ENCODE data around the gene C17orf50. TPM values are rescaled to one million over a fixed set of nuclear protein-coding genes. Genes with fewer than 3 reads are reported as not detected.
"Not testable (repeated sequence)": the region's sequence is repeated elsewhere in the genome, so short reads cannot be mapped to it uniquely, and the experiment has no call there.

C17orf50 gene
- total and polyA plus RNA-seq, 10 donors = 0.15 to 0.42 TPM; not detected in 8

DNA sequence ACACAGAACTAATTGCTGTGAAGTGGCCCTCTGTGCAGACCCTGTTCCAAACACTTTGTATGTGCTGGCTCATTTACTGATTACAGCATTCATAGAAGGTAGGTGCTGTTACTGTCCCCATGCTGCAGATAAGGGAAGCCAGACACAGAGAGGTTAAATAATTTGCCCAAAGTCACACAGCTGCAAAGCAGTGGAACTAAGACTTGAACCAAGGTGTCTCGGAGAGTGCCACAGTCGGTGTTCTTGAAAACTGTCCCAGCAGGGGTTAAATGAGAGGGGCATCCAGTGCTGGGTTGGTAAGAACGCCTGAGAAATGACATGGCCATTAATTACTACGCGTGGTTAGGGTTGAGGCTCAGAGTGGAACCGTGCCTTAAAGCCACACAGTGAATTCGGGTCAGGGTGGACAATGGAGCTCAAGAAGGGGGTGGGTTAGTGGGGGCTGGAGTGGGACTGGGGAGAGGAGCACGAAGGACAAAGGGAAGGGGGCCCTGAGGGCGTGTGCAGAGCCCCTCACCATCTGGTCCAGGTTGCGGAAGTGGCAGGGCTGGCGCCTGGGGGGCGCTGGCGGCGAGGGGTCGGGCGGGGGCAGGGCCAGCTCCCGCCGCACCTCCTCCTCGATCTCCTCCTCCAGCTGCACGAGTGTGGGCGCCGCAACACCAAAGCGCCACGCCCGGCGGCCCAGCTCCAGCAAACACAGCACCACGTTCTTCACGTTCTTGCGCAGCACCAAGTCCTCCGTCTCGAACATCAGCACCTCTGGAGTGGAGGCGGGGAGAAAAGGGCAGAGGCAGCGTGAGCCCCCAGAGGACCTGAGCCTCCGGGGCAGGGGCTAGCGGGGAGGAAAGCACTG is 10.9 kb upstream of the C17orf50 start:
- Histone ChIP-seq H3K9me3 (no peaks in the 10 kb centered on the region), H3K27ac (no peak overlapping the region), H3K4me3 (peak overlapping the region in 1 of 8 donors; percentile 7), H3K36me3 (no peaks in the 10 kb centered on the region), H3K4me1 (peaks cover 0 to 25% (median 11%) of the 10 kb centered on the region in 6 donors), H3K27me3 (replicated peaks in 1 of 7) (peaks cover 4 to 83% (median 32%) of the 10 kb centered on the region in 7 donors)
- intact Hi-C loops (cut with DNase I; ENCODE audit: low total_unique reads) = loop anchor here (10.0 kb wide), 2 partner anchors 435 to 585 kb away; no protein-coding TSS in a partner anchor
- WGBS, 5 donors = 8 to 11% (median 9%) methylated on average over 34 to 35 of the region's 35 CpGs
- no peak for DNase-seq
- TF ChIP-seq POLR2AphosphoS5 (IDR thresholded peaks at IDR 0.05) = no peak
- TF ChIP-seq, protein P1, sequence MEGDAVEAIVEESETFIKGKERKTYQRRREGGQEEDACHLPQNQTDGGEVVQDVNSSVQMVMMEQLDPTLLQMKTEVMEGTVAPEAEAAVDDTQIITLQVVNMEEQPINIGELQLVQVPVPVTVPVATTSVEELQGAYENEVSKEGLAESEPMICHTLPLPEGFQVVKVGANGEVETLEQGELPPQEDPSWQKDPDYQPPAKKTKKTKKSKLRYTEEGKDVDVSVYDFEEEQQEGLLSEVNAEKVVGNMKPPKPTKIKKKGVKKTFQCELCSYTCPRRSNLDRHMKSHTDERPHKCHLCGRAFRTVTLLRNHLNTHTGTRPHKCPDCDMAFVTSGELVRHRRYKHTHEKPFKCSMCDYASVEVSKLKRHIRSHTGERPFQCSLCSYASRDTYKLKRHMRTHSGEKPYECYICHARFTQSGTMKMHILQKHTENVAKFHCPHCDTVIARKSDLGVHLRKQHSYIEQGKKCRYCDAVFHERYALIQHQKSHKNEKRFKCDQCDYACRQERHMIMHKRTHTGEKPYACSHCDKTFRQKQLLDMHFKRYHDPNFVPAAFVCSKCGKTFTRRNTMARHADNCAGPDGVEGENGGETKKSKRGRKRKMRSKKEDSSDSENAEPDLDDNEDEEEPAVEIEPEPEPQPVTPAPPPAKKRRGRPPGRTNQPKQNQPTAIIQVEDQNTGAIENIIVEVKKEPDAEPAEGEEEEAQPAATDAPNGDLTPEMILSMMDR (IDR thresholded peaks at IDR 0.05 in 8 of 11, conservative IDR thresholded peaks at IDR 0.05 in 3 of 11) = no peak
- TF ChIP-seq POLR2A (IDR thresholded peaks at IDR 0.05) = no peak

DNA sequence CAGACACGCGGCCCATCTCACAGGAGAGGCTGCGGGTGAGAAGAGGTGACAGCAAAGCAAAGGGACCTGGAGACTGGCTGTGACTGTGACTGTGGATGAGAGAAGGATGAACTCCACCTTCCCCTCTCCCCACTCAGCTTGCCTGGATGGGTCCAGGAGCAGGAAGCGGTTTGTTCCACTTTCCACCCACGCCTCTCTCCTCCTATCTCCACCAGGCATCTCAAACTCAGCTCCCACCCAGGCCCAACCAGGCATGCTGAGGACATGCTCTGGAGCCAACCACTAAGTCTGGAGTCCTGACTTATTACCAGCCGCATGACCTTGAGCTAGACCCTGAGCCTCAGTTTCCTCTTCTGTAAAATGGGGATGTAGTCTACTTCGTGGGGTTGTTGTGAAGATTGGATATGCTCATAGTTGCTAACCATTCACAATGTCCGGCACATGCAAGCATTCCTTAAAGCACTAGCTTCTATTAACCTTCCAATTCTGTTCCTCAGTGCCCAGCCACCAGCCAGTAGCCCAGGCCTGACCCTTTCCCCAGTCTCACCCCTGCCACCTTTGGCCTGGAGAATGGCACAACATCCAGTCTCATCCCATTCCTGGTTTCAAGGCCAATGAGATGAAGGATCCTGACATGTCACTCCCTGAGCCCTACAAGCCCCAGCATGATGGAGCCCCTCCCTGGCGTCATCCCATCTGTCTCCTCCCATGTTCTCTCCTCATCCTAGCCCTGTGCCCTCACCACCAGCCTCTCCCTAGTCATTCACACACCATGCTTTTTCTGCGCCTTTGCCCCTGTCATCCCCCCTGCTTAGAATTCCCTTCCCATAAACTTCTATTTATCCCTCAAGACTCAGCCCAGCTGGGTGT is 9.9 kb upstream of the C17orf50 start:
- Histone ChIP-seq H3K27ac (no peak overlapping the region), H3K4me3 (no peak overlapping the region), H3K27me3 (replicated peaks in 1 of 7) (peaks cover 4 to 73% (median 32%) of the 10 kb centered on the region in 7 donors), H3K9me3 (no peaks in the 10 kb centered on the region), H3K4me1 (peaks cover 0 to 26% (median 11%) of the 10 kb centered on the region in 6 donors), H3K36me3 (no peaks in the 10 kb centered on the region)
- no peak for DNase-seq
- 78 to 89% (median 87%) methylated on average over 10 of the region's 10 CpGs for WGBS, 5 donors
- intact Hi-C loops (cut with DNase I; ENCODE audit: low total_unique reads) = no loop called here
- TF ChIP-seq, protein P1 (IDR thresholded peaks at IDR 0.05 in 8 of 11, conservative IDR thresholded peaks at IDR 0.05 in 3 of 11) = no peak
- TF ChIP-seq POLR2A (IDR thresholded peaks at IDR 0.05) (no peak), POLR2AphosphoS5 (IDR thresholded peaks at IDR 0.05) (no peak)

GRCh38 chr17:35751541-35751940 is 9.1 kb upstream of the C17orf50 start:
- H3K9me3 ChIP-seq; H3K4me3 ChIP-seq; H3K36me3 ChIP-seq; intact Hi-C loops (cut with DNase I; ENCODE audit: low total_unique reads); DNase-seq; H3K27ac ChIP-seq: not testable (repeated sequence)
- 68 to 81% (median 78%) methylated on average over 4 of the region's 4 CpGs for WGBS, 5 donors
- H3K27me3 ChIP-seq (replicated peaks in 1 of 7) = peaks cover 4 to 65% (median 32%) of the 10 kb centered on the region in 7 donors
- peaks cover 0 to 33% (median 11%) of the 10 kb centered on the region in 6 donors for H3K4me1 ChIP-seq

DNA sequence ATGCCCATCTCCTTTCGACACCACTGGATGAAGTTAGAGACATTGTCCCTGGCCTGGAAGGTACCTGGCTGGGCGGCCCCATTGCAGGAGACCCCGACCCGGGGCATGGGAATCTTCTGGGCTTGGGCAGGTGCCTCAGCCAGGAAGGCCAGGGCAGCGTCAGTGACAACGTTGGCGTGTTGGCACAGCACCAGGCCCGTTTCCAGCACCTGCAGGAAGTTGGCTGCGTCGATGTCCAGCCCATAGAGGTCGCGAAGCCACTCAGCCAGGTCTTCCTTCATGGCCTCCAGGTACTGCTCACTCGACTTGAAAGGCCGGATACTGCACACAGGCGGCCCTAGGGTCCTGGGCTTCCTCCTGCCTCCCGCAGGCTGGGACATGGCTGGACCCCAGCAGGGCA is 8.2 kb upstream of the C17orf50 start:
- Histone ChIP-seq H3K36me3 (no peaks in the 10 kb centered on the region), H3K9me3 (peaks cover 0 to 4% (median 0%) of the 10 kb centered on the region in 8 donors), H3K4me3 (no peak overlapping the region), H3K27ac (no peak overlapping the region), H3K27me3 (replicated peaks in 1 of 7) (peaks cover 4 to 58% (median 32%) of the 10 kb centered on the region in 7 donors), H3K4me1 (peaks cover 0 to 29% (median 9%) of the 10 kb centered on the region in 6 donors)
- no peak for DNase-seq
- intact Hi-C loops (cut with DNase I; ENCODE audit: low total_unique reads) = no loop called here
- 37 to 78% (median 39%) methylated on average over 4 to 16 of the region's 16 CpGs for WGBS, 5 donors
- TF ChIP-seq, protein P1 (IDR thresholded peaks at IDR 0.05 in 8 of 11, conservative IDR thresholded peaks at IDR 0.05 in 3 of 11) = no peak
- TF ChIP-seq POLR2A (IDR thresholded peaks at IDR 0.05) (no peak), POLR2AphosphoS5 (IDR thresholded peaks at IDR 0.05) (no peak)

Data from spleen (tissue), 11 donors.